IMR-90 (cell line): Measurements from ENCODE around the gene SPDYE4. TPM values are rescaled to one million over a fixed set of nuclear protein-coding genes. Genes with fewer than 3 reads are reported as not detected.

Experiments used
- ATAC-seq: fragments of 200-7000 bp; cut with Tn5 transposase; 2 replicates; pipeline ENCODE4 v1.9.1; 2020; ENCODE audit warnings: low read depth, mild to moderate bottlenecking, moderate library complexity
- BruUV-seq: library from RNA; stranded (reverse); fragments of 400-500 nt; replicated peaks from 2 replicates; lab custom pipeline; 2021; lab: Mats Ljungman, UMichigan
- CTCF ChIA-PET: fragments of 300-600 bp; formaldehyde crosslinking; extraction: SDS; loops from one replicate; lab custom pipeline; 2021; ENCODE audit warnings: antibody characterized with exemption; lab: Yijun Ruan, JAX
- POLR2A ChIA-PET: fragments of 300-600 bp; sonication (Branson Sonifier 250); formaldehyde crosslinking; loops from one replicate; lab custom pipeline; 2022; ENCODE audit warnings: antibody characterized with exemption; ENCODE audit not compliant: unreplicated experiment; lab: Charles Lee
- DNase-seq: peaks from one replicate; pipeline ENCODE4 v3.0.0; 2013
- H2AFZ ChIP-seq: replicated peaks from 2 replicates; pipeline ENCODE3; 2013; ENCODE audit warnings: low read length, mild to moderate bottlenecking; ENCODE audit not compliant: poor library complexity
- H2AK5ac ChIP-seq: 2 replicates; pipeline ENCODE4 v1.6.1; 2013; ENCODE audit warnings: low read depth, low read length, inconsistent platforms
- H2AK9ac ChIP-seq: replicated peaks from 2 replicates; pipeline ENCODE3; 2013; ENCODE audit warnings: mild to moderate bottlenecking, low read depth, low read length, moderate library complexity; ENCODE audit not compliant: poor library complexity
- H2BK120ac ChIP-seq: 2 replicates; pipeline ENCODE4 v1.6.1; 2013; ENCODE audit warnings: low read depth, low read length, inconsistent platforms
- H2BK15ac ChIP-seq: 3 replicates; pipeline ENCODE4 v1.6.1; 2013; ENCODE audit warnings: low read depth, low read length, inconsistent platforms
- H2BK20ac ChIP-seq: 2 replicates; pipeline ENCODE4 v1.6.1; 2013; ENCODE audit warnings: low read depth, mild to moderate bottlenecking, inconsistent platforms, low read length, moderate library complexity
- H2BK5ac ChIP-seq: 2 replicates; pipeline ENCODE4 v1.6.1; 2013; ENCODE audit warnings: mild to moderate bottlenecking, low read depth, low read length, inconsistent platforms; ENCODE audit not compliant: poor library complexity, severe bottlenecking
- H3K14ac ChIP-seq: replicated peaks from 2 replicates; pipeline ENCODE4 v1.6.1; 2013; ENCODE audit warnings: low read depth, low read length, inconsistent platforms
- H3K18ac ChIP-seq: 2 replicates; pipeline ENCODE4 v1.6.1; 2013; ENCODE audit warnings: low read depth, low read length, control low read depth
- H3K23ac ChIP-seq: 2 replicates; pipeline ENCODE4 v1.6.1; 2013; ENCODE audit warnings: low read depth, low read length, inconsistent platforms
- H3K27ac ChIP-seq: 2 replicates; pipeline ENCODE4 v1.5.1; 2013; ENCODE audit warnings: mild to moderate bottlenecking, control low read depth, low read length; ENCODE audit not compliant: insufficient read depth
- H3K27me3 ChIP-seq: 2 replicates; pipeline ENCODE4 v1.6.1; 2013; ENCODE audit warnings: low read length; ENCODE audit not compliant: control insufficient read depth, insufficient read depth
- H3K36me3 ChIP-seq: 2 replicates; pipeline ENCODE4 v1.6.1; 2013; ENCODE audit warnings: low read length, mixed read lengths; ENCODE audit not compliant: control insufficient read depth, insufficient read depth
- H3K4ac ChIP-seq: 2 replicates; pipeline ENCODE4 v1.6.1; 2013; ENCODE audit warnings: low read depth, low read length, inconsistent platforms
- H3K4me1 ChIP-seq: 2 replicates; pipeline ENCODE4 v1.6.1; 2013; ENCODE audit warnings: low read length, mixed read lengths; ENCODE audit not compliant: control insufficient read depth, insufficient read depth
- H3K4me2 ChIP-seq: 2 replicates; pipeline ENCODE4 v1.6.1; 2013; ENCODE audit warnings: low read depth, mild to moderate bottlenecking, control low read depth, low read length, moderate library complexity
- H3K4me3 ChIP-seq: 2 replicates; pipeline ENCODE4 v1.5.1; 2013; ENCODE audit warnings: low read depth, mild to moderate bottlenecking, control low read depth, low read length, moderate library complexity; ENCODE audit not compliant: insufficient read depth
- H3K56ac ChIP-seq: 2 replicates; pipeline ENCODE4 v1.6.1; 2013; ENCODE audit warnings: low read length, inconsistent platforms; ENCODE audit not compliant: insufficient read depth; ENCODE audit errors: extremely low read depth
- H3K79me1 ChIP-seq, 2 experiments: 2 replicates each; pipeline ENCODE4 v1.6.1; 2013; ENCODE audit warnings: low read length in 2 of 2, inconsistent platforms in 1 of 2, low read depth in 1 of 2
- H3K9ac ChIP-seq: 2 replicates; pipeline ENCODE4 v1.6.1; 2013; ENCODE audit warnings: low read depth, low read length, control low read depth
- H3K9me1 ChIP-seq: 2 replicates; pipeline ENCODE4 v1.6.1; 2013; ENCODE audit warnings: low read length, inconsistent platforms; ENCODE audit not compliant: insufficient read depth
- H3K9me3 ChIP-seq: 2 replicates; pipeline ENCODE4 v1.6.1; 2013; ENCODE audit warnings: low read length; ENCODE audit not compliant: control insufficient read depth, insufficient read depth
- H4K20me1 ChIP-seq: 2 replicates; pipeline ENCODE4 v1.6.1; 2013; ENCODE audit warnings: low read length, inconsistent platforms; ENCODE audit not compliant: insufficient read depth
- H4K5ac ChIP-seq: 2 replicates; pipeline ENCODE4 v1.6.1; 2013; ENCODE audit warnings: mild to moderate bottlenecking, low read depth, low read length, control low read depth
- H4K8ac ChIP-seq, 2 experiments: 2 replicates each; pipeline ENCODE4 v1.6.1; 2013; ENCODE audit warnings: low read depth in 2 of 2, low read length in 2 of 2, control low read depth in 1 of 2, inconsistent platforms in 1 of 2
- H4K91ac ChIP-seq: 2 replicates; pipeline ENCODE4 v1.6.1; 2013; ENCODE audit warnings: low read depth, low read length, inconsistent platforms; ENCODE audit not compliant: insufficient read depth
- BHLHE40 ChIP-seq: fragments of 150-350 bp; IDR thresholded peaks from 2 replicates; pipeline ENCODE4 v1.6.1; 2016; ENCODE audit warnings: mild to moderate bottlenecking, low read depth, low read length
- CEBPB ChIP-seq: IDR thresholded peaks from 2 replicates; pipeline ENCODE4 v1.6.1; 2012; ENCODE audit warnings: low read depth, low read length, improper control_type of control experiment
- ELK1 ChIP-seq: fragments of 150-350 bp; IDR thresholded peaks from 2 replicates; pipeline ENCODE4 v1.6.1; 2016; ENCODE audit warnings: low read depth, mild to moderate bottlenecking, low read length, moderate library complexity, borderline replicate concordance
- MXI1 ChIP-seq: IDR thresholded peaks from 2 replicates; pipeline ENCODE4 v1.6.1; 2012; ENCODE audit warnings: low read depth, mild to moderate bottlenecking, low read length, moderate library complexity, borderline replicate concordance
- POLR2A ChIP-seq: IDR thresholded peaks from 2 replicates; pipeline ENCODE4 v1.6.1; 2012; ENCODE audit warnings: mild to moderate bottlenecking, low read depth, low read length
- RAD21 ChIP-seq: IDR thresholded peaks from 2 replicates; pipeline ENCODE4 v1.6.1; 2012; ENCODE audit warnings: low read length, improper control_type of control experiment
- SMC3 ChIP-seq: fragments of 150-350 bp; IDR thresholded peaks from 2 replicates; pipeline ENCODE4 v1.6.1; 2016; ENCODE audit warnings: low read depth, mild to moderate bottlenecking, antibody characterized with exemption, low read length, moderate library complexity
- WGBS, 2 experiments: methylation state at CpG; one replicate each; pipeline versions ENCODE4 v1.1.5 to v1.1.7; 2013; ENCODE audit warnings: missing lambda C conversion rate in 2 of 2; ENCODE audit not compliant: insufficient read length in 1 of 2; ENCODE audit errors: extremely low coverage in 2 of 2; 5-methylcytosine and 5-hydroxymethylcytosine counted together
- dilution Hi-C: fragments of 300-500 bp; cut with HindIII; formaldehyde crosslinking; loops from one replicate; pipeline ENCODE4 v1.14.3; 2018; ENCODE audit warnings: low sequenced_read_pairs; ENCODE audit not compliant: unreplicated experiment
- in situ Hi-C: fragments of 300-500 bp; cut with MboI; formaldehyde crosslinking; loops from 3 replicates; pipeline ENCODE4 v1.14.3; 2019; ENCODE audit warnings: low sequenced_read_pairs, inconsistent platforms, mixed read lengths
- intact Hi-C: fragments of 100-400 bp; cut with micrococcal nuclease; formaldehyde crosslinking; loops from 2 replicates; pipeline ENCODE4 v1.10.0; 2022
- polyA plus RNA-seq, 3 experiments: library from polyadenylated mRNA; depleted of rRNA; stranded (reverse); fragments of >200 nt; gene quantifications; 2 replicates each; pipeline ENCODE4 v1.2.3, GENCODE V29; 2012; ENCODE audit warnings: low replicate concordance in 1 of 3
- total RNA-seq: library from RNA; depleted of rRNA; stranded (reverse); fragments of >200 nt; gene quantifications from 2 replicates; pipeline ENCODE4 v1.2.3, GENCODE V29; 2012

The SPDYE4 gene
- total and polyA plus RNA-seq, 2 of the 4 experiments (the other 2 are of a cell fraction): not detected

GRCh38 chr17:8792646-8793045 lies 34.3 kb upstream of the SPDYE4 start:
- TF ChIP-seq CEBPB: no peak
- TF ChIP-seq BHLHE40: no peak
- TF ChIP-seq MXI1: no peak
- TF ChIP-seq ELK1: no peak
- TF ChIP-seq SMC3: no peak
- TF ChIP-seq RAD21: no peak
- TF ChIP-seq POLR2A: no peak
- intact Hi-C loops: no loop called here
- in situ Hi-C loops: loop anchor here (25.0 kb wide), 1 partner anchor 745 kb away; no protein-coding TSS in a partner anchor
- Histone ChIP-seq H4K91ac (no peak overlapping the region), H2AFZ (no peak overlapping the region), H3K4me2 (no peak overlapping the region), H3K9me3 (peaks cover 5% of the 10 kb centered on the region; the same call in 1 of the 2 replicates), H3K56ac (no peak overlapping the region), H3K18ac (no peak overlapping the region), H4K8ac (no peak overlapping the region), H2BK120ac (no peak overlapping the region), H4K5ac (no peak overlapping the region), H3K4me1 (no peaks in the 10 kb centered on the region), H3K79me1 (no peaks in the 10 kb centered on the region), H3K27ac (no peak overlapping the region), H2BK5ac (no peak overlapping the region), H3K14ac (no peak overlapping the region), H3K9me1 (no peaks in the 10 kb centered on the region), H2BK20ac (no peak overlapping the region), H2AK9ac (no peak overlapping the region), H3K4ac (no peak overlapping the region), H3K4me3 (no peak overlapping the region), H3K27me3 (peaks cover under 1% of the 10 kb centered on the region; the same call in 1 of the 2 replicates), H2BK15ac (no peak overlapping the region), H3K23ac (no peak overlapping the region), H4K20me1 (no peaks in the 10 kb centered on the region), H3K9ac (no peak overlapping the region), H2AK5ac (no peak overlapping the region), H3K36me3 (no peaks in the 10 kb centered on the region)
- dilution Hi-C loops: no loop called here
- no CpG with 5 or more reads among the region's 6 CpGs for WGBS, 2 experiments
- no TSS peak for BruUV-seq
- DNase-seq (no peak), ATAC-seq (no peak)
- CTCF ChIA-PET: interaction anchor here (1.0 kb wide), 1 partner anchor 409 kb away, joined by 4 read pairs; no protein-coding TSS in a partner anchor
- POLR2A ChIA-PET: no interaction called here
